ENCODE measurements around the gene ARFGAP1. TPM values are rescaled to one million over a fixed set of nuclear protein-coding genes. Genes with fewer than 3 reads are reported as not detected.

The ARFGAP1 gene
- total RNA-seq, 3 donors from 2014 or later = 76.5 to 85.8 (median 82.4) TPM

GRCh38 chr20:63286781-63287696, 14.4 kb downstream of the ARFGAP1 start:
- TF ChIP-seq, protein P1, sequence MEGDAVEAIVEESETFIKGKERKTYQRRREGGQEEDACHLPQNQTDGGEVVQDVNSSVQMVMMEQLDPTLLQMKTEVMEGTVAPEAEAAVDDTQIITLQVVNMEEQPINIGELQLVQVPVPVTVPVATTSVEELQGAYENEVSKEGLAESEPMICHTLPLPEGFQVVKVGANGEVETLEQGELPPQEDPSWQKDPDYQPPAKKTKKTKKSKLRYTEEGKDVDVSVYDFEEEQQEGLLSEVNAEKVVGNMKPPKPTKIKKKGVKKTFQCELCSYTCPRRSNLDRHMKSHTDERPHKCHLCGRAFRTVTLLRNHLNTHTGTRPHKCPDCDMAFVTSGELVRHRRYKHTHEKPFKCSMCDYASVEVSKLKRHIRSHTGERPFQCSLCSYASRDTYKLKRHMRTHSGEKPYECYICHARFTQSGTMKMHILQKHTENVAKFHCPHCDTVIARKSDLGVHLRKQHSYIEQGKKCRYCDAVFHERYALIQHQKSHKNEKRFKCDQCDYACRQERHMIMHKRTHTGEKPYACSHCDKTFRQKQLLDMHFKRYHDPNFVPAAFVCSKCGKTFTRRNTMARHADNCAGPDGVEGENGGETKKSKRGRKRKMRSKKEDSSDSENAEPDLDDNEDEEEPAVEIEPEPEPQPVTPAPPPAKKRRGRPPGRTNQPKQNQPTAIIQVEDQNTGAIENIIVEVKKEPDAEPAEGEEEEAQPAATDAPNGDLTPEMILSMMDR (IDR thresholded peaks at IDR 0.05) = no peak
- ATAC-seq = no peak
- no peak for DNase-seq
- H3K4me1 ChIP-seq (ENCODE audit: low read depth) = no peaks in the 10 kb centered on the region
- no peaks in the 10 kb centered on the region for H3K36me3 ChIP-seq (ENCODE audit: low read depth)
- H3K9me3 ChIP-seq = no peaks in the 10 kb centered on the region
- intact Hi-C loops (cut with DNase I, micrococcal nuclease) = no loop called here
- H3K4me3 ChIP-seq = no peak overlapping the region

DNA sequence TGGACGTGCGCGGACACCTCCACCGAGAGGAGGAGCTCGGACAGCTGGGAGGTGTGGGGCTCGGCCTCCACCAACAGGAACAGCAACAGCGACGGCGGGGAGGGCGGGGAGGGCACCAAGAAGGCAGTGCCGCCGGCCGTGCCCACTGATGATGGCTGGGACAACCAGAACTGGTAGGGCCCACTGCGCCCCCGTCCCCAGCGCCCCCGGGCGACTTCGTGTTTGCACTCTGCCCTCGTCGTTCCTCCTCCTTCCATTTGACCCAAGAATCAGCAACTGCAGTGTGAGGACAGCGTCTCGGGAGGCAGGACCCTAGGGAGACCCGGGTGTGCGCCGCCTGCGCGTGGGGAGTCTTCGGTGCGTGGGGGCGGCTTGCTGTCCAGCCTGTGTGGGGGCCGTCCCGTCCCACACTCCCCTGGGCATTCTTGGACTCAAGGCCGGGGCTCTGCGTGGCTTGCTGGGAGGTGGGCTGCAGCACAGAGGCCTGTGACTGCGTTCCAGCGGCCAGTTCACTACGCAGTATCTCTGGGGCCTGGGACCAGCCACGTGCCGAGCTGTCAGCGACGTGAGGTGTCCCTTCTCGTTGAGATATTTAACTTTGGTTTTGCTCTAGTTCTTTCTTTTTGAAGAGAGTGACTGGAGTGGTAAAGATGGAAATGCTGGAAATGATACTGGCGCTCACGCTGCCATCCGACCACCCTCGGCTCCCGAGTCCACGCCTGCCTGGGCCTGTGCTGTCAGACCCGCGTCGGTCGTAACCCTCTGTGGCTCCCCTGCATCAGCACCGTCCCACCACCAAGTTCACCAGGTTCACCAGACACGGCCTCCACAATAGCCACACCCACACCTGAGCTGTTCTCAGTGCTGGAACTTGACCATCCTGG, 15.3 kb downstream of the ARFGAP1 start:
- intact Hi-C loops (cut with DNase I, micrococcal nuclease) = no loop called here
- Histone ChIP-seq H3K4me3 (no peak overlapping the region), H3K36me3 (ENCODE audit: low read depth) (no peaks in the 10 kb centered on the region), H3K4me1 (ENCODE audit: low read depth) (no peaks in the 10 kb centered on the region), H3K9me3 (no peaks in the 10 kb centered on the region)
- no peak for DNase-seq
- TF ChIP-seq, protein P1 (IDR thresholded peaks at IDR 0.05) = no peak
- ATAC-seq = no peak

DNA sequence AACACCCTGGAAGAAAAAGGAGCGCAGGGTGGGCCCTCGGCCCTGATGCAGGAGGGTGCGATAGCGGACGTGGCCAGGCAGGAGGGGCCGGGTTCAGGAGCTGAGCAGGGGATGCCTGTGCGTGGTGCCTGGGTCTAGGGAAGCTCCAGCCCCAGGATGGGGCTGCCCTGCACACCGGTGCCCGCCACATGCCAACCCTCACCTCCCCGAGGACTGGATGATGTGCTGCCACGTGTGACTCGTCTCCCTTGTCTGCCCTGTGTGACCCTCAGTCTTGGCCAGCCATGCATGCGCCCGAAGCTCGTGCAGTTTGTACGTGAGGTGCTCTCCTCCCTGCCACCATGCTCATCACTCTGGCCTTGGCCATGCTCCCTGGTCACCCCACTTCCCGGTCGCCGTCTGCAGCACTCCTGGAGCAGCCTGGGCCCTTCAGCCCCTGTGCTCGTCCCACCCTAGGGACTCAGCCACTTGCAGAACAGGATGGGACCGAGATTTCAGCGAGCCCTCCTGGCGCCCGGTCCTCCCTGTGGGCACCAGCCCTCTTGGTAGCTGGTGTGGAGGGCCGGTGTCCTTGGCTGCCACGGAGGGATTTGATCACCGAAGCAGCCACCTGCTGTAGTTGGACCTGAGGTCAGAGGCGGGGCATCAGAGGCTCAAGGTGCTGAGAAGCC, 16.1 kb downstream of the ARFGAP1 start:
- Histone ChIP-seq H3K4me1 (ENCODE audit: low read depth) (no peaks in the 10 kb centered on the region), H3K9me3 (no peaks in the 10 kb centered on the region), H3K36me3 (ENCODE audit: low read depth) (no peaks in the 10 kb centered on the region), H3K4me3 (no peak overlapping the region)
- TF ChIP-seq, protein P1 (IDR thresholded peaks at IDR 0.05) = no peak
- ATAC-seq (no peak), DNase-seq (no peak)
- intact Hi-C loops (cut with DNase I, micrococcal nuclease) = no loop called here

DNA sequence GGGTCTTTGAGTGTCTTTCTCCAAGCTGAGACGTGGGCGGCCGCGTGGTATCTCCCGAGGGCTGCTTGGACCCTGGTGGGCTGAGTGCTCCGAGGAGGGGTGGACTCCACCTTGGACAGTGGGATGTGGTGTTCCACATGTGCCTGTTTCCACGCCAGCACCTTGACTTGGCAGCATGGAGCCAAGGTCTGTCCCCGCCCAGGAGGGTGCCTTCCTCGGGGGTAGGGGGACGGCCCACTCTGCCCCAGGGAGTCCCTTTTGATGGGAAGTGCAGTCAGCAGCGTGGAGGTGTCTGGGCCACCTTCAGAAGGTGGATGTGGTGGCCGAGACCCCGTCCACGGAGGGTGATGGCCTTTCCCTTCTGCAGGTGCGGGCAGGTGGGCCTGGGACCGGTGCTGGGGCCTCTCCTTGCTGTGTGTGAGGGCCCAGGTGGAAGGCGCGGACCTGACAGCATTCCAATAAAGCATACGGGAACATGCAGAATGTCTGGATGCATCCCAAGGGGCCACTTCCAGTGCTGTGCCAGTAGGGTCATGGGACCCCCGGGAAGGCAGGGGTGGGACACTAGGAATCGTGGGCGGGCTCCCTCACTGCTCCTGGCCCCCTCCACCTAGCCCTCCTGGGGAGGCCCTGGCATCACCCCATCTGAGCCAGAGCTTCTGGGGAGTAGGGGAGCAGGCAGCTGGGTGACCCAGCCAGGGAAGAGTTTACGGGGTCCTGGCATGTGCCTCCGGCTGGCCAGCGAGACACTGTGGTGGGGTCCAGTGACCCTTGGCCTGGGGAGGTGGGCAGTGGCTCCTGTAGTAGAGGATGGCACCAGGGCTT, 16.9 kb downstream of the ARFGAP1 start:
- Histone ChIP-seq H3K4me3 (no peak overlapping the region), H3K36me3 (ENCODE audit: low read depth) (no peaks in the 10 kb centered on the region), H3K4me1 (ENCODE audit: low read depth) (no peaks in the 10 kb centered on the region), H3K9me3 (no peaks in the 10 kb centered on the region)
- no peak for ATAC-seq
- intact Hi-C loops (cut with DNase I, micrococcal nuclease) = no loop called here
- TF ChIP-seq, protein P1 (IDR thresholded peaks at IDR 0.05) = no peak
- DNase-seq = no peak
